ENCODE data around the gene TRIM46. TPM values are rescaled to one million over a fixed set of nuclear protein-coding genes. Genes with fewer than 3 reads are reported as not detected.

The TRIM46 gene
- total and polyA plus RNA-seq, 2 of the 13 experiments (the other 11 are each of a cell fraction or from before 2014, with no cell fraction given): 0.04 to 0.09 TPM

- no peaks in the 10 kb centered on the region for H3K9me3 ChIP-seq (ENCODE audit: low read length)
- H3K27ac ChIP-seq (ENCODE audit: extremely low read length, insufficient read depth, low read length): no peak overlapping the region
- no peaks in the 10 kb centered on the region for H4K20me1 ChIP-seq (ENCODE audit: insufficient read depth, low read length)
- ChIA-PET CTCF (ENCODE audit: low intra/inter-chr PET ratio, low total read pairs) (interaction anchor here (1.2 to 1.4 kb wide), 2 partner anchors 17 to 50 kb away, joined by 6 to 12 read pairs; no protein-coding TSS in a partner anchor), POLR2A (interaction anchor here (0.8 kb wide), 1 partner anchor 17 kb away, joined by 4 read pairs; no protein-coding TSS in a partner anchor)
- H3K36me3 ChIP-seq (replicated peaks in 1 of 2; ENCODE audit: control insufficient read depth in 1 of 2, insufficient read depth in 2 of 2, low read length in 2 of 2): no peaks in the 10 kb centered on the region
- peak overlapping the region; percentile 76 for H3K4me2 ChIP-seq (ENCODE audit: low read depth, low read length)
- no TSS peak for BruUV-seq (replicated peaks)
- in situ Hi-C loops (cut with HindIII; ENCODE audit: extremely low pct_ligation_motif_present, low pct_unique_long_range_greater_than_20kb): no loop called here
- WGBS (ENCODE audit: low lambda C conversion rate): no CpG with 5 or more reads among the region's 8 CpGs
- peaks cover 10% of the 10 kb centered on the region for H3K79me2 ChIP-seq (ENCODE audit: insufficient read depth, low read length)
- no peak overlapping the region for H2AFZ ChIP-seq (ENCODE audit: low read length)
- DNase-seq (ENCODE audit: low spot score) (peak; percentile 47), FAIRE-seq (peak; percentile 94), ATAC-seq (peak; percentile 47)
- peaks cover 51% of the 10 kb centered on the region for H3K4me1 ChIP-seq (ENCODE audit: insufficient read depth, low read length)
- no peak overlapping the region for H3K4me3 ChIP-seq (replicated peaks in 1 of 3; ENCODE audit: insufficient read depth in 1 of 3, low read depth in 2 of 3, low read length in 3 of 3)
- intact Hi-C loops (cut with micrococcal nuclease; ENCODE audit: unreplicated experiment): loop anchor here (1.0 kb wide), 1 partner anchor 50 kb away; no protein-coding TSS in a partner anchor
- peaks cover 1 to 4% of the 10 kb centered on the region in 2 experiments; a peak in 1 of 5 replicates for H3K27me3 ChIP-seq (ENCODE audit: control insufficient read depth in 1 of 2, insufficient read depth in 2 of 2, low read length in 2 of 2)
- H3K9ac ChIP-seq (ENCODE audit: insufficient read depth, low read depth, low read length): no peak overlapping the region
- TF ChIP-seq ZNF687 (CRISPR knock-in tag; IDR thresholded peaks at IDR 0.05): 0 out of 2 replicates have a peak, but pooled peaks have one; percentile 20
- no peak for TF ChIP-seq RARA (CRISPR knock-in tag; IDR thresholded peaks at IDR 0.05)
- TF ChIP-seq TBX3 (IDR thresholded peaks at IDR 0.05; ENCODE audit: borderline replicate concordance): 0 out of 2 replicates have a peak, but pooled peaks have one; percentile 17
- peak; percentile 41; the same call in 1 of the 2 replicates for TF ChIP-seq ETV5 (CRISPR knock-in tag; IDR thresholded peaks at IDR 0.05; ENCODE audit: borderline replicate concordance)
- 0 out of 2 replicates have a peak, but pooled peaks have one; percentile 19 for TF ChIP-seq ZGPAT (CRISPR knock-in tag; IDR thresholded peaks at IDR 0.05)
- TF ChIP-seq KLF16 (CRISPR knock-in tag; IDR thresholded peaks at IDR 0.05): 0 out of 4 replicates have a peak, but pooled peaks of 1 of the 2 experiments have one; percentile 34
- TF ChIP-seq FOXP1 (IDR thresholded peaks at IDR 0.05): no peak
- peak; percentile 20; the same call in 1 of the 2 replicates for TF ChIP-seq FOXP1 (CRISPR knock-in tag; IDR thresholded peaks at IDR 0.05)
- TF ChIP-seq ZBTB33 (CRISPR knock-in tag; IDR thresholded peaks at IDR 0.05): 0 out of 2 replicates have a peak, but pooled peaks have one; percentile 18
- 0 out of 2 replicates have a peak, but pooled peaks have one; percentile 25 for TF ChIP-seq ZNF160 (CRISPR knock-in tag; IDR thresholded peaks at IDR 0.05)
- no peak for TF ChIP-seq LRRFIP1 (CRISPR knock-in tag; conservative IDR thresholded peaks at IDR 0.05)
- peak; percentile 25; the same call in 1 of the 2 replicates for TF ChIP-seq GATAD2A (CRISPR knock-in tag; IDR thresholded peaks at IDR 0.05)
Observed at GRCh38 chr1:155176544-155177071, 3.0 kb downstream of the TRIM46 start.
